H9 (cell line): ENCODE data around the gene METTL25B. TPM values are rescaled to one million over a fixed set of nuclear protein-coding genes. Genes with fewer than 3 reads are reported as not detected.

Experiments used
- DNase-seq: peaks from one replicate; pipeline ENCODE4 v3.0.0-alpha.2; 2017
- H2AFZ ChIP-seq: one replicate; pipeline ENCODE4 v1.6.1; 2013; ENCODE audit warnings: mild to moderate bottlenecking, low read length, control low read depth, moderate library complexity
- H2AK5ac ChIP-seq: 2 replicates; pipeline ENCODE4 v1.6.1; 2013; ENCODE audit warnings: low read length, control low read depth, mixed read lengths; ENCODE audit not compliant: insufficient read length
- H2BK120ac ChIP-seq: one replicate; pipeline ENCODE4 v1.6.1; 2013; ENCODE audit warnings: low read depth, mild to moderate bottlenecking, low read length, control low read depth, inconsistent platforms; ENCODE audit not compliant: poor library complexity, severe bottlenecking
- H2BK12ac ChIP-seq: 2 replicates; pipeline ENCODE4 v1.6.1; 2013; ENCODE audit warnings: low read length, control low read depth, mixed read lengths, low read depth; ENCODE audit not compliant: insufficient read length
- H2BK15ac ChIP-seq: 2 replicates; pipeline ENCODE4 v1.6.1; 2013; ENCODE audit warnings: low read depth, low read length, control low read depth
- H2BK20ac ChIP-seq: one replicate; pipeline ENCODE4 v1.6.1; 2013; ENCODE audit warnings: low read depth, mild to moderate bottlenecking, low read length, control low read depth, inconsistent platforms; ENCODE audit not compliant: poor library complexity, severe bottlenecking
- H2BK5ac ChIP-seq: 2 replicates; pipeline ENCODE4 v1.6.1; 2013; ENCODE audit warnings: low read length, control low read depth, mixed read lengths; ENCODE audit not compliant: insufficient read length
- H3K14ac ChIP-seq: 2 replicates; pipeline ENCODE4 v1.6.1; 2013; ENCODE audit warnings: low read length, control low read depth; ENCODE audit not compliant: insufficient read depth
- H3K18ac ChIP-seq: 2 replicates; pipeline ENCODE4 v1.6.1; 2013; ENCODE audit warnings: low read depth, mild to moderate bottlenecking, mixed read lengths, low read length, control low read depth; ENCODE audit not compliant: insufficient read length
- H3K23ac ChIP-seq: 2 replicates; pipeline ENCODE4 v1.6.1; 2013; ENCODE audit warnings: low read length, control low read depth, mixed read lengths, low read depth; ENCODE audit not compliant: insufficient read length
- H3K23me2 ChIP-seq: 2 replicates; pipeline ENCODE4 v1.6.1; 2013; ENCODE audit warnings: low read depth, mild to moderate bottlenecking, mixed read lengths, low read length, control low read depth; ENCODE audit not compliant: insufficient read length, poor library complexity, severe bottlenecking
- H3K27ac ChIP-seq: 2 replicates; pipeline ENCODE4 v1.5.1; 2013; ENCODE audit warnings: low read length, control low read depth, mixed read lengths, low read depth; ENCODE audit not compliant: insufficient read length
- H3K27me3 ChIP-seq: 2 replicates; pipeline ENCODE4 v1.6.1; 2013; ENCODE audit warnings: low read length, control low read depth, inconsistent platforms; ENCODE audit not compliant: insufficient read depth
- H3K4ac ChIP-seq: 2 replicates; pipeline ENCODE4 v1.6.1; 2013; ENCODE audit warnings: low read depth, mild to moderate bottlenecking, control low read depth, inconsistent platforms, low read length, moderate library complexity
- H3K4me1 ChIP-seq: 2 replicates; pipeline ENCODE4 v1.6.1; 2013; ENCODE audit warnings: low read length, control low read depth, inconsistent platforms; ENCODE audit not compliant: insufficient read depth
- H3K4me2 ChIP-seq: 2 replicates; pipeline ENCODE4 v1.6.1; 2013; ENCODE audit warnings: low read length, control low read depth, mixed read lengths; ENCODE audit not compliant: insufficient read length, insufficient read depth
- H3K56ac ChIP-seq: 2 replicates; pipeline ENCODE4 v1.6.1; 2013; ENCODE audit warnings: low read depth, mild to moderate bottlenecking, mixed read lengths, low read length, control low read depth; ENCODE audit not compliant: insufficient read length
- H3K79me1 ChIP-seq: 2 replicates; pipeline ENCODE4 v1.6.1; 2013; ENCODE audit warnings: low read depth, mild to moderate bottlenecking, moderate library complexity, low read length, control low read depth, inconsistent platforms; ENCODE audit not compliant: insufficient read depth, poor library complexity, severe bottlenecking
- H3K79me2 ChIP-seq: 2 replicates; pipeline ENCODE4 v1.6.1; 2013; ENCODE audit warnings: low read length, control low read depth, inconsistent platforms; ENCODE audit not compliant: insufficient read depth
- H3K9ac ChIP-seq: 2 replicates; pipeline ENCODE4 v1.6.1; 2013; ENCODE audit warnings: low read length, control low read depth, mixed read lengths; ENCODE audit not compliant: insufficient read length; ENCODE audit errors: extremely low read depth
- H3K9me3 ChIP-seq: one replicate; pipeline ENCODE4 v1.6.1; 2013; ENCODE audit warnings: low read depth, low read length, inconsistent platforms; ENCODE audit not compliant: control insufficient read depth
- H3T11ph ChIP-seq: one replicate; pipeline ENCODE4 v1.6.1; 2013; ENCODE audit warnings: mild to moderate bottlenecking, low read length, control low read depth, inconsistent platforms
- H4K20me1 ChIP-seq: one replicate; pipeline ENCODE4 v1.6.1; 2013; ENCODE audit not compliant: control insufficient read depth, insufficient read length, insufficient read depth
- H4K5ac ChIP-seq: 2 replicates; pipeline ENCODE4 v1.6.1; 2013; ENCODE audit warnings: low read depth, mild to moderate bottlenecking, mixed read lengths, low read length, control low read depth; ENCODE audit not compliant: insufficient read length
- H4K8ac ChIP-seq: replicated peaks from 2 replicates; pipeline ENCODE4 v1.6.1; 2013; ENCODE audit warnings: low read length, control low read depth, mixed read lengths, low read depth; ENCODE audit not compliant: insufficient read length
- H4K91ac ChIP-seq: 2 replicates; pipeline ENCODE4 v1.6.1; 2013; ENCODE audit warnings: low read depth, mild to moderate bottlenecking, moderate library complexity, mixed read lengths, low read length, control low read depth; ENCODE audit not compliant: insufficient read length
- H3K27ac Mint-ChIP-seq, 3 experiments: 2 replicates in 2 of 3; 3 replicates in 1 of 3; pipeline ENCODE4 v1.8.0; 2020 to 2021; ENCODE audit warnings: mixed read lengths in 3 of 3, mild to moderate bottlenecking in 1 of 3, moderate library complexity in 1 of 3
- H3K27me3 Mint-ChIP-seq: 2 replicates; pipeline ENCODE4 v1.8.0; 2021; ENCODE audit warnings: low read depth, mild to moderate bottlenecking, moderate library complexity, mixed read lengths
- H3K36me3 Mint-ChIP-seq, 3 experiments: 2 replicates in 2 of 3; 3 replicates in 1 of 3; pipeline ENCODE4 v1.8.0; 2020 to 2021; ENCODE audit warnings: low read depth in 3 of 3, mixed read lengths in 3 of 3; ENCODE audit not compliant: insufficient read depth in 1 of 3
- H3K4me1 Mint-ChIP-seq, 2 experiments: 2 replicates each; pipeline ENCODE4 v1.8.0; 2020; ENCODE audit warnings: mixed read lengths in 2 of 2
- H3K4me3 Mint-ChIP-seq, 2 experiments: 2 replicates in 1 of 2; 3 replicates in 1 of 2; pipeline ENCODE4 v1.8.0; 2020 to 2021; ENCODE audit warnings: mild to moderate bottlenecking in 2 of 2, mixed read lengths in 2 of 2, moderate library complexity in 1 of 2
- H3K9me3 Mint-ChIP-seq, 2 experiments: 2 replicates in 1 of 2; 3 replicates in 1 of 2; pipeline ENCODE4 v1.8.0; 2020; ENCODE audit warnings: mild to moderate bottlenecking in 2 of 2, mixed read lengths in 2 of 2, moderate library complexity in 1 of 2
- WGBS: extraction: QIAGEN DNeasy Blood & Tissue Kit; methylation state at CpG from one replicate; pipeline ENCODE4 v1.1.7; 2013; ENCODE audit warnings: missing lambda C conversion rate, low lambda C conversion rate, mixed read lengths; ENCODE audit not compliant: insufficient read length; ENCODE audit errors: extremely low coverage; 5-methylcytosine and 5-hydroxymethylcytosine counted together
- total RNA-seq: library from RNA; stranded (reverse); gene quantifications from 2 replicates; pipeline ENCODE4 v1.2.1, GENCODE V29; 2021
- TF ChIP-seq, protein P1 (sequence below): fragments of 200-600 bp; sonication (generic); conservative IDR thresholded peaks from 3 replicates; pipeline ENCODE4 v1.8.0; 2021; ENCODE audit warnings: antibody characterized with exemption, mild to moderate bottlenecking

The METTL25B gene
- total RNA-seq, 1 experiment from 2014 or later = 26.2 TPM

DNA sequence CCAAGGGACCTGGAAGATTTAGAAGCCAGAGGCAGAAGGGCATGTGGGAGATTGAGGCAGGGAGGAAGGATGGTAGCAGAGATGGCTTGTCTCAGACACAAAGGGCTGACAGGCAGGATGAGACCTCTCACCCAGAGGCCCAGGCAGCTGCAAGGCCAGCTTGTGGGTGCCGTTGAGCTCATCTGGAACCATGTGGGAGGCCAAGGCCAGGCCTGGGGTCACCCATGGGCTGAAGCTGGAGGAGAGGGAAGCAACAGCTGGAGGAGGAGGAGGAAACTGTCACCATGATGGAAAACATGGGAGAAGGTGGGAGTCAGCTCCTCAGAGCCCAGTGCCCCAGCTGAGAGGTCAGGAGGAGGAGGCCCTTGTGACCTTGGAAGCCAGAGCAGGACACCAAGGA is 29.3 kb upstream of the METTL25B start:
- Histone ChIP-seq H2AK5ac (no peak overlapping the region), H2BK20ac (no peak overlapping the region), H3K79me2 (no peaks in the 10 kb centered on the region), H3K4me1 (peaks cover 7% of the 10 kb centered on the region; the same call in 1 of the 2 replicates), H3K9me3 (no peaks in the 10 kb centered on the region), H3K79me1 (no peaks in the 10 kb centered on the region), H3K27me3 (no peaks in the 10 kb centered on the region; the same call in 1 of the 2 replicates), H2BK5ac (no peak overlapping the region), H2AFZ (no peak overlapping the region), H3K4me2 (no peak overlapping the region), H3K18ac (no peak overlapping the region), H3K14ac (no peak overlapping the region; the same call in 1 of the 2 replicates), H3K27ac (no peak overlapping the region), H3K4ac (no peak overlapping the region), H3T11ph (no peak overlapping the region), H2BK15ac (no peak overlapping the region), H2BK120ac (no peak overlapping the region), H4K20me1 (no peaks in the 10 kb centered on the region), H3K23me2 (peaks cover 6% of the 10 kb centered on the region), H2BK12ac (no peak overlapping the region), H4K91ac (no peak overlapping the region), H3K9ac (no peak overlapping the region), H4K8ac (no peak overlapping the region), H3K23ac (no peak overlapping the region), H4K5ac (no peak overlapping the region), H3K56ac (no peak overlapping the region)
- H3K36me3 Mint-ChIP-seq = peaks cover 17 to 58% (median 44%) of the 10 kb centered on the region in 3 experiments
- peaks cover 24% of the 10 kb centered on the region for H3K27me3 Mint-ChIP-seq
- DNase-seq = no peak
- no CpG with 5 or more reads among the region's 1 CpG for WGBS
- H3K27ac Mint-ChIP-seq = peak overlapping the region in 1 of 3 experiments; percentile 33; a peak in 2 of 7 replicates
- no peak overlapping the region; a peak in 1 of 5 replicates for H3K4me3 Mint-ChIP-seq
- TF ChIP-seq, protein P1, sequence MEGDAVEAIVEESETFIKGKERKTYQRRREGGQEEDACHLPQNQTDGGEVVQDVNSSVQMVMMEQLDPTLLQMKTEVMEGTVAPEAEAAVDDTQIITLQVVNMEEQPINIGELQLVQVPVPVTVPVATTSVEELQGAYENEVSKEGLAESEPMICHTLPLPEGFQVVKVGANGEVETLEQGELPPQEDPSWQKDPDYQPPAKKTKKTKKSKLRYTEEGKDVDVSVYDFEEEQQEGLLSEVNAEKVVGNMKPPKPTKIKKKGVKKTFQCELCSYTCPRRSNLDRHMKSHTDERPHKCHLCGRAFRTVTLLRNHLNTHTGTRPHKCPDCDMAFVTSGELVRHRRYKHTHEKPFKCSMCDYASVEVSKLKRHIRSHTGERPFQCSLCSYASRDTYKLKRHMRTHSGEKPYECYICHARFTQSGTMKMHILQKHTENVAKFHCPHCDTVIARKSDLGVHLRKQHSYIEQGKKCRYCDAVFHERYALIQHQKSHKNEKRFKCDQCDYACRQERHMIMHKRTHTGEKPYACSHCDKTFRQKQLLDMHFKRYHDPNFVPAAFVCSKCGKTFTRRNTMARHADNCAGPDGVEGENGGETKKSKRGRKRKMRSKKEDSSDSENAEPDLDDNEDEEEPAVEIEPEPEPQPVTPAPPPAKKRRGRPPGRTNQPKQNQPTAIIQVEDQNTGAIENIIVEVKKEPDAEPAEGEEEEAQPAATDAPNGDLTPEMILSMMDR = no peak
- peaks cover 28 to 52% of the 10 kb centered on the region in 2 experiments for H3K4me1 Mint-ChIP-seq
- H3K9me3 Mint-ChIP-seq = no peaks in the 10 kb centered on the region; a peak in 1 of 5 replicates
